ENCODE data around the gene DBET.
"Not testable (repeated sequence)": the region's sequence is repeated elsewhere in the genome, so short reads cannot be mapped to it uniquely, and the experiment has no call there.

DBET gene

DNA sequence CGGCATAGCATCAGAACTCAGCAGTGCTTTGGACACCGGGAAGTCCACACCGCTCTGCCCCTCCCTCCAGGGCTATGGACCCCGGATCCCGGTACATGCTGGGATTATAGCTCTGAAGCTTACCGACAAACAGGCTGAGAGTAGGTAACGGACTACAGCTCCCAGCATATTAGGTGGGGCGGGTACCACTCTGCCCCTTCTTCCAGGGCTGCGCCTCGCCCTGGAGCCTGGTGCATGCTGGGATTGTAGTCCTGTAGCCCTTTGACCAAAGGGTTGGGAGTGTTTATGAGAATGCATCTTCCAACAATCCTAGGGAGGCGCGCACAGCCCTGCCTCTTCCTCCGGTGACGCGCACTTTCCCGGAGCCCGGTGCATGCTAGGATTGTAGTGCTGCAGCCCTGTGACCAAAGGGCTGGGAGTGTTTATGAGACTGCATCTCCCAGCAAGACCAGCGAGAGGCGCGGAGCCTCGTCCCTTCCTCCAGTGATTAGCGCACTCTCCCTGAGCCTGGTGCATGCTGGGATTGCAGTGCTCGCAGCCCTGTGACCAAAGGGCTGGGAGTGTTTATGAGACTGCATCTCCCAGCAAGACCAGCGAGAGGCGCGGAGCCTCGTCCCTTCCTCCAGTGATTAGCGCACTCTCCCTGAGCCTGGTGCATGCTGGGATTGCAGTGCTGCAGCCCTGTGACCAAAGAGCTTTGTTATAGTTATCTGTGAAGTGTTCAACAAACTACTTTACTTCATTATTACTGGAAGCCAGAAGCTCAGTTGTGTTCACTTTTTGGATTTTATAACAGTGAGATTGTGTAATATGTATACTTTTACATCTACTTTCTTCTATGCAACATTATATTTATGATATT is 14.7 kb upstream of the DBET start:
- DNase-seq = not testable (repeated sequence)

DNA sequence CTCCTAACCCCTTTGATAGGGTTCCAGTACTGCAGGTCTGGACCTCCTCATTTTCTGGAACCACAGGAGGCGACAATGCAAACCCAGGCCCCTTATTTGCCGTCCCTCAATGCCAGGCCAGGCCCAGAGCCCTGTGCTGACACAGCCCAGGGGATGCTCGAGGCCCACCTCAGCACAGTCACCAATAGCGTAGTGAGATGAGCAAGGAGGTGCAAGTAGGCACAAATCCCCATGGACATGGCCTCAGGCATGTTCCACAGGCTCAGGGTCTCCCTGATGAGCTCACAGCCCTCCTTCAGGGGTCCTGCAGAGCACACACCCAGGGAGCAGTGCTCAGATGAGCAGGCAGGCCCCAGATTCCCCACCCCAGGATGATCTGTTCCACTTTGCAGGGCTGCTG is 5.3 kb upstream of the DBET start:
- DNase-seq = not testable (repeated sequence)

DNA sequence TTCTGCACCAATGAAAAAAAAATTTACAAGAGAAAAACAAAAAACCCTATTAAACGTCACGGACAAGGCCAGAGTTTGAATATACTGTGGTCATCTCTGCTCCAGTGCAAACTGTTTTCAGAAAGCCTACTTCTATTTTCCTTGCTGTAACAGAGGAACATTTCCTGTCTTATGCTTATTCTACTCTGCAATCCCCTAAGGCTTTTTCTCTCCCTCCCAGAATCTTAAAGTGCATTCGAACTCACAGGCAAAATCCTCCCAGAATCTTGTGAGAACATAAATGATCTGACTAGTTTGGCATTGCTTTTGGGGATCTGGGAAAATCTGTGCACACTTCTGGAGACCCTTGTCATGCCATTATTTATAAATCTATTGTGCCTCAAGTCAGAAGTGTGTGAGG is 503 bp downstream of the DBET start:
- not testable (repeated sequence) for DNase-seq

DNA sequence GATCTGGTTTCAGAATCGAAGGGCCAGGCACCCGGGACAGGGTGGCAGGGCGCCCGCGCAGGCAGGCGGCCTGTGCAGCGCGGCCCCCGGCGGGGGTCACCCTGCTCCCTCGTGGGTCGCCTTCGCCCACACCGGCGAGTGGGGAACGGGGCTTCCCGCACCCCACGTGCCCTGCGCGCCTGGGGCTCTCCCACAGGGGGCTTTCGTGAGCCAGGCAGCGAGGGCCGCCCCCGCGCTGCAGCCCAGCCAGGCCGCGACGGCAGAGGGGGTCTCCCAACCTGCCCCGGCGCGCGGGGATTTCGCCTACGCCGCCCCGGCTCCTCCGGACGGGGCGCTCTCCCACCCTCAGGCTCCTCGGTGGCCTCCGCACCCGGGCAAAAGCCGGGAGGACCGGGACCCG is 4.0 kb downstream of the DBET start:
- not testable (repeated sequence) for DNase-seq

DNA sequence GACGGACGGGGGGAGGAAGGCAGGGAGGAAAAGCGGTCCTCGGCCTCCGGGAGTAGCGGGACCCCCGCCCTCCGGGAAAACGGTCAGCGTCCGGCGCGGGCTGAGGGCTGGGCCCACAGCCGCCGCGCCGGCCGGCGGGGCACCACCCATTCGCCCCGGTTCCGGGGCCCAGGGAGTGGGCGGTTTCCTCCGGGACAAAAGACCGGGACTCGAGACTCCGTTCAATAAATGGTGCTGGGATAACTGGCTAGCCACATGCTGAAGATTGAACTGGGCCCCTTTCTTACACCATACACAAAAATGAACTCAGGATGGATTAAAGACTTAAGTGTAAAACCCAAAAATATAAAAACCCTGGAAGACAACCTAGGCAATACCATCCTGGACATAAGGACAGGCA is 28.8 kb downstream of the DBET start:
- not testable (repeated sequence) for DNase-seq

DNA sequence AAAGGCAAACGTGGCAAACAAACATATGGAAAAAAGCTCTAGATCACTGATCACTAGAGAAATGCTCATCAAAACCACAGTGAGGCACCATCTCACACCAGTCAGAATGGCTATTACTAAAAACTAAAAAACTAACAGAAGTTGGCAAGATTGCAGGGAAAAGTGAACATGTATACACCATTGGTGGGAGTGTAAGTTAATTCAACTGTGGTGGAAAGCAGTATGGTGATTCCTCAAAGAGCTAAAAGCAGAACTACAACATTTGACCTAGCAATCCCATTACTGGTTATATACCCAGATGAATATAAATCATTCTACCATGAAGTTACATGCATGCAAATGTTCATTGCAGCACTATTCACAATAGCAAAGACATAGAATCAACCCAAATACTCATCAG is 29.7 kb downstream of the DBET start:
- not testable (repeated sequence) for DNase-seq

DNA sequence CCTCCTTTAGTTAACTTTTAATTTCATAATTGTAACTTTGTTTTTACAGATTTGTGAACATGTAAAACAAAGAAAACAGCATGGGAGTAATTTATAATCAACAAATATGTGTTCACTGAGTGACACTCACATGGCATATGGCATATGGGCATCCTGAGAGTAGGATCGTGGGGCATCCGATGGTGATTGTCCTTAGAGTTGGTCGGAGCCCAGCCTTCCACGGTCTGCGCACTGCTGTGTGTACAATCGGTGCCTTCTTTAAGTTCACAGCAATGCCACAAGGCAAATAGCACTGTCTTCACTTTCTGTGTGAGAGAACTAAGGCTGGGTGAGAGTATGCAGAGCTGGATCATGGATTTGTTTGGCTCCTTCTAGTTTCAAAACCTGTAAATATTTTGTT is 31.0 kb downstream of the DBET start:
- DNase-seq = not testable (repeated sequence)

DNA sequence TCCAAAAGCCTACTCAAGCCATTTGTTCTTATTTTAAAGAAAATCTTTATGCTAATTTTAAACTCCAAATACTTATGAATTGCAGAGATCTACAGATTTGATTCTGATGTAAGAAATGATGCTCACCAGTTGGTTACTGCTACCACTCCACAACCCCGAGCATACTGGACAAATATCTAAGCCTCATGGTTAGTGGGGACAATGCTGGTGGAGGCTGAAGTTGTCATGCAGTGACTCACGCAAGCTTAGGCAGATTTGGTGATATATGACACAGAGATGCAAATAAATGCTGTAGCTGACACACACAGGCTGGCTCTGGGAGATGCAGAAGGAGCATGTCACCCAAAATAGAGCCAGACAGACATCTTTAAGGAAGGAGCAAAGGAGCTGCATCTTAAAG is 35.3 kb downstream of the DBET start:
- DNase-seq = not testable (repeated sequence)

DNA sequence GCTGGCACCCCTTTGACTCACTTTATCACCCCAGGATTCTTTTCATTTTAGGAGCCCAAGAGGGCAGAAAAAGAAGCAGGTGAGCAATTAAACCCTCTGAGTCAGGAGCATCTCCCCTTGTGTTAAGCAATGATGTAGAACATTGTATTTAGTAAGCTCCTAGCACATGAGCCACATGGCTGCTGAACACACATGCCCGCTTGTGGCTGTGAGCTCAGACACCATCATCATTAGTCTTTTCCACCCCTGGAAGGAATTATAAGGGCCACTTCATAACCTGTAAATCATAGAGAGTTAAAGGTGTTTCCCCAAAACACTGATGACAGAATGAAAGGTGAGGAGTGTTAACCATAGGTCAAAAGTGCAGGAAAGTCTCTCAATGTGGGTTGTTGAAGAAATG is 37.2 kb downstream of the DBET start:
- DNase-seq = not testable (repeated sequence)

DNA sequence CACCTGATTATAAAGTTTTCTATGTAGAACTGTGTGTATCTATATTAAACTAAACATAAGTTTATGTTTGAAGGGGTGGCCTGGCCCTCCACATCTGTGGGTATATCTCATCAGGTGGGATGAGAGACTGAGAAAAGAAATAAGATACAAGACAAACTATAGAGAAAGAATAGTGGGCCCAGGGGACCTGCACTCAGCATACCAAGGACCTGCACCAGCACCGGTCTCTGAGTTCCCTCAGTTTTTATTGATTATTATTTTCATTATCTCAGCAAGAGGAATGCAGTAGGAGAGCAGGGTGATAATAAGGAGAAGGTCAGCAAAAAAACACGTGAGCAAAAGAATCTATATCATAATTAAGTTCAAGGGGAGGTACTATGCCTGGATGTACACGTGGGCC is 41.9 kb downstream of the DBET start:
- DNase-seq = not testable (repeated sequence)

DNA sequence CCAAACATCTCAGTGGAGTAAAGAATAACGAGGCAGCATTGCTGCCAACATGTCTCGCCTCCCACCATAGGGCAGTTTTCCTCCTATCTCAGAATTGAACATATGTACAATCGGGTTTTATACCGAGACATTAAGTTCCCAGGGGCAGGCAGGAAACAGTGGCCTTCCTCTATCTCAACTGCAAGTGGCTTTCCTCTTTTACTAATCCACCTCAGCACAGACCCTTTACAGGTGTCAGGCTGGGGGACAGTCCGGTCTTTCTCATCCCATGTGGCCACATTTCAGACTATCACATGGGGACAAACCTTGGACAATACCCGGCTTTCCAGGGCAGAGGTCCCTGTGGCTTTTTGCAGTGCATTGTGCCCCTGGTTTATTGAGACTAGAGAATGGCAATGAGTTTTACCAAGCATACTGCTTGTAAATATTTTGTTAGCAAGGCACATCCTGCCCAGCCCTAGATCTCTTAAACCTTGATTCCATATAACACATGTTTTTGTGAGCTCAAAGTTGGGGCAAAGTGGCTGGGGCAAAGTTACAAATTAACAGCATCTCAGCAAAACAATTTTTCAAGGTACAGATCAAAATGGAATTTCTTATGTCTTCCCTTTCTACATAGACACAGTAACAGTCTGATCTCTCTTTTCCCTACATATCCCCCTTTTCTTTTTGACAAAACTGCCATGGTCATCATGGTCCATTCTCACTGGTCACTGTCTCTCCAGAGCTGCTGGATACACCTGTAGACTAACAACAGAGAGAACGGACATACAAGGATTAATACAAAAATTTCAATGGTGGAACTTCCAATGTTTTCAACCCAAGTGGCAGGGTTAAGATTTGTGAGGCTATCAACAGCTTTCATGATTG is 42.5 kb downstream of the DBET start:
- DNase-seq = not testable (repeated sequence)

DNA sequence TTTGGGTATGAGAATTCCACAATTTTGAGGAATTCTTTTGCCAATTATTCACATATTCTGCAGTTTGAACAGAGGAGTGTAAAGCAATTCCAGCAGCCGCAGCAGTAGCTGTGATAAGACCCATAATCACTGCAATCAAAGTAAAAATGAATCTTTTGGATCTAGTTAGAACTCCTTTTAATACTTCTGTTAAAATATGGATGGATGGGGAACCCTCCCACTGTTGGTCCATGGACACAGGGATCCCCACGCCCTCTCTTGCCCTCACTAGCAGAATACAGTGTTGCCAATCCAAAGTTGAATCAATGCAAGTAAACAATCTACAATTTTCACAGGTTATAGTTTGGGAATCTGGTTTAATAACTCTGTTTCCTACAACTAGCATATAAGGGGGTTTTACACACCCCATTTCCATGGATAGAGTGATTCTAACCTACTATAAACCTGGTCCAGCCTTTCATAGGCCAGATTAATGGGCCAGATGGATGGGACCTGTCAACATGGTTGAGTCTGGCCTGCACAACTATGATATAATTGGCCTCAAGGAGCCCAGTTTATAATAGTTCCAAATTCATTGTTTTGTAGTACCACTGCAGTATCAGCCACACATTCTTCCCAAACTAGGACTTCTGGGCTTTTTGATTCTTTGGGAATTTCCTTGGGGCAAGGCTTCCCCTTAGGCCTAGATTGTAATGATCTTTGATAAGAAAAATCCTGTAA is 43.6 kb downstream of the DBET start:
- not testable (repeated sequence) for DNase-seq

DNA sequence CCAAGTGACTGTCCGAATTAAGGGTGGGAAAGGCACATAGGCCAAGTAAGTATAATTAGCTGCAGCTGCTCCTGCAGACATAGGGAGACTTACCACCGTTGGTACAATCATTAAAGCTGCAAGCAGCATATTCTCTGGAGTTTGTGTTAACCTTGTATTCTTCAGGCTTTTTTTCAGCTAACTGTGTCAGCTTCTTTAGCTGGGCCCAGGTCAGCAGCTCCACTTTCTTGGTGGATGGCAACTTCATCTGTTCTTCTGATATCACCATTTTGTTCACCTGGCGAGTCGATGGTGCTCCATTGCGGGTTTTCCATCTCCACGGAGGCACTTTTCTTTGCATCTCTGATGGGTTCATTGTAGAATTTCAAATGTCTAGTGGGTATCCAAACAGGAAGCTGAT is 44.5 kb downstream of the DBET start:
- DNase-seq = not testable (repeated sequence)

DNA sequence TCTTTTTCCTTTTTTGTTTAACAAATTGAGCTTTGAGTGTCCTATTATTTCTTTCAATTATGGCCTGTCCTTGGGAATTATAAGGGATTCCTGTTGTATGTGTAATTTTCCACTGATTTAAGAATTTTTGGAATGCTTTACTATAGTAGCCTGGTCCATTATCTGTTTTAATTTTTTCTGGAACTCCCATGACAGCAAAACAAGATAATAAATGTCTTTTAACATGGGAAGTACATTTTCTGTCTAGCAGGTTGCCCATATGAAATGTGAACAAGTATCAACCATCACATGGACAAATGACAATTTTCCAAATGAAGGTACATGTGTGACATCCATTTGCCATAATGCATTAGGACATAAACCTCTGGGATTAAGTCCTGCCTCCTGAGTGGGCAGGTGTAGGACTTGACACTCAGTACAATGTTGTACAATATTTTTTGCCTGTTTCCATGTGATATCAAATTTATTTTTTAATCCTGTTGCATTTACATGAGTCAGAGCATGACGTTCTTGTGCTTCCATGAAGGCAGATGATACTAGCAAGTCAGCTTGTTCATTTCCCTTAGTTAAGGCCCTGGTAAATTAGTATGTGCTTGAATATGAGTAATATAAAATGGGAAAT is 45.2 kb downstream of the DBET start:
- DNase-seq = not testable (repeated sequence)

DNA sequence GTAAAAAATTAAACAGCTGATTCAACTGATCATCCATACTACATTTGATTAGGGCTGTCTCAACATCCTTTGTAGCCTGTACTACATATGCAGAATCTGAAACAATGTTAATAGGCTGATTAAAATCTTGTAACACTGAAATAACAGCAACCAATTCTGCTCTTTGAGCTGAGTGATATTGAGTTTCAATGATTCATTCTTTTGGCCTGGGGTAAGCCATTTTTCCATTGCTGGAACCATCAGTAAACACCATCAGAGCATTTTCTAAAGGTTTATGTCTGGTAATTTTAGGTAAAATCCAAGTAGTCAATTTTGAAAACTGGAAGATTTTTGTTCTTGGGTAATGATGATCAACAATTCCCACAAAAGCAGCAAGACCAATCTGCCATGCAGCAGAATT is 45.7 kb downstream of the DBET start:
- DNase-seq = not testable (repeated sequence)

DNA sequence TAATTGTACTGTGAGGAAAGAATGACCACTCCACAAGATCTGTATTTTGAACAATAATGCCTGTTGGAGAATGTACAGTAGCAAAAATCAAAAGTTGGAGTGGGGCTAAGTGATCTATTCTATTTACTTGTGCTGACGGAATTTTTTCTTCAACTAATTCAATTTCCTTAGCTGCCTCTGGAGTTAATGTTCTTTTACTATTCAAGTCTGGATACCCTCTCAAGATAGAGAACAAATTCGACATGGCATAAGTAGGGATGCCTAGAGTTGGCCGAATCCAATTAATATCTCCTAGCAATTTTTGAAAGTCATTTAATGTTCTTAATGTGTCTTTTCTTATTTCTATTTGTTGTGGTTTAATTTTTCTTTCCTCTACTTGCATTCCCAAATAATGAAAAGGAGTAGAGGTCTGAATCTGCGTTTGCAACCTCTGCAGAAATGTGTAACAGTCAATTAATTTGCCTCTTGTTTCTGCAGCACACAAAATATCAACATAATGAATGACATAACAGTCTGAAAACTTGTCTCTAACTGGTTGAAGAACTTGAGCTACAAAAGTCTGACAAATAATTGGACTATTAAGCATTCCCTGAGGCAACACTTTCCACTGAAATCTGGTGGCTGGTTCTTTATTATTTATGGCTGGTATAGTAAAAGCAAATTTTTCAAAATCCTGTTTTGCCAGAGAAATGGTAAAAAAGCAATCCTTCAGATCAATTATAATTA is 46.4 kb downstream of the DBET start:
- not testable (repeated sequence) for DNase-seq

DNA sequence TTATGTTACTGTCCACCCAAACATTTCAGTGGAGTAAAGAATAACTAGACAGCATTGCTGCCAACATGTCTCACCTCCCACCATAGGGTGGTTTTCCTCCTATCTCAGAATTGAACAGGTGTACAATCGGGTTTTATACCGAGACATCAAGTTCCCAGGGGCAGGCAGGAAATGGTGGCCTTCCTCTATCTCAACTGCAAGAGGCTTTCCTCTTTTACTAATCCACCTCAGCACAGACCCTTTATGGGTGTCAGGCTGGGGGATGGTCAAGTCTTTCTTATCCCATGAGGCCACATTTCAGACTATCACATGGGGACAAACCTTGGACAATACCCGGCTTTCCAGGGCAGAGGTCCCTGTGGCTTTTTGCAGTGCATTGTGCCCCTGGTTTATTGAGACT is 48.6 kb downstream of the DBET start:
- not testable (repeated sequence) for DNase-seq

DNA sequence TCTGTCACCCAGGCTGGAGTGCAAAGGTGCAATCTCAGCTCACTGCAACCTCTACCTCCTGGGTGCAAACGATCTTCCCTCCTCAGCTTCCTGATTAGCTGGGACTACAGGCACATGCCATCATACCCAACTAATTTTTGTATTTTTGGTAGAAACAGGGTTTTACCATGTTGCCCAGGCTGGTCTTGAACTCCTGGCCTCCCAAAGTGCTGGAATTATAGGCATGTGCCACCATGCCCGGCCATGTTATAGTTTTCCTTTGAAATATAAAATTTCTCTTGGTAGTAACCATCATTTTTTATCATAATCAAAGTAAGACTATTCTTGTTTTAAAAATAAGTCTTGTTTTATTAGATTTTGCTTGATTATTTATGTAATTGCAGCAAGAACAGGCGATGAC is 50.7 kb downstream of the DBET start:
- DNase-seq = not testable (repeated sequence)
